Epithelial cell of proximal tubule (primary cell): Measurements from ENCODE around the gene ITGB5. TPM values are rescaled to one million over a fixed set of nuclear protein-coding genes. Genes with fewer than 3 reads are reported as not detected.

Source experiments
- DNase-seq: peaks from one replicate; pipeline ENCODE4 v3.0.0-alpha.2; 2011; ENCODE audit warnings: low read depth
- H3K4me3 ChIP-seq: 2 replicates; pipeline ENCODE4 v1.5.1; 2011; ENCODE audit warnings: low read depth, mild to moderate bottlenecking, low read length
- CTCF ChIP-seq: conservative IDR thresholded peaks from 2 replicates; pipeline ENCODE4 v1.5.1; 2012; ENCODE audit warnings: low read depth, mild to moderate bottlenecking, low read length
- total RNA-seq: library from RNA; depleted of rRNA; stranded (reverse); fragments of >200 nt; gene quantifications from 2 replicates; pipeline ENCODE4 v1.2.3, GENCODE V29; 2015

The ITGB5 gene
- 129 and 141 TPM in 2 replicates for total RNA-seq

GRCh38 chr3:124887177-124887931 is at the start of gene ITGB5:
ITGB5 (minus strand) TSS chr3:124887365; CDS start chr3:124887000, 365 bp downstream.
- TF ChIP-seq CTCF, result no peak
- H3K4me3 ChIP-seq, result peak within 1 kb of the TSS; percentile 80
- no peak for DNase-seq

GRCh38 chr3:124935794-124936542 is 48.8 kb upstream of the ITGB5 start:
- DNase-seq, result no peak
- H3K4me3 ChIP-seq, result no peak overlapping the region
- no peak for TF ChIP-seq CTCF

- H3K4me3 ChIP-seq, result no peak overlapping the region
- no peak for TF ChIP-seq CTCF
- no peak for DNase-seq
These were observed 48.1 kb upstream of the ITGB5 start for GRCh38 chr3:124935264-124935663.

GRCh38 chr3:124934577-124934976 is 47.4 kb upstream of the ITGB5 start, which contains the start of gene MUC13:
MUC13 (minus strand) TSS chr3:124934751; CDS start chr3:124934712, 39 bp downstream.
- no peak for TF ChIP-seq CTCF
- no peak for DNase-seq

GRCh38 chr3:124928333-124929202 is 41.4 kb upstream of the ITGB5 start:
- no peak for DNase-seq
- peak; percentile 84 for TF ChIP-seq CTCF
- no peak overlapping the region for H3K4me3 ChIP-seq

More at GRCh38 chr3:124934577-124934976, 47.4 kb upstream of the ITGB5 start, which contains the start of gene MUC13:
- no peak within 1 kb of the TSS for H3K4me3 ChIP-seq

- no peak for TF ChIP-seq CTCF
- H3K4me3 ChIP-seq, result no peak overlapping the region
- DNase-seq, result no peak
These were observed 40.4 kb upstream of the ITGB5 start for GRCh38 chr3:124927574-124928045.
